ENCODE data around the gene RNF212.
"Not testable (repeated sequence)": the region's sequence is repeated elsewhere in the genome, so short reads cannot be mapped to it uniquely, and the experiment has no call there.

The RNF212 gene

DNA sequence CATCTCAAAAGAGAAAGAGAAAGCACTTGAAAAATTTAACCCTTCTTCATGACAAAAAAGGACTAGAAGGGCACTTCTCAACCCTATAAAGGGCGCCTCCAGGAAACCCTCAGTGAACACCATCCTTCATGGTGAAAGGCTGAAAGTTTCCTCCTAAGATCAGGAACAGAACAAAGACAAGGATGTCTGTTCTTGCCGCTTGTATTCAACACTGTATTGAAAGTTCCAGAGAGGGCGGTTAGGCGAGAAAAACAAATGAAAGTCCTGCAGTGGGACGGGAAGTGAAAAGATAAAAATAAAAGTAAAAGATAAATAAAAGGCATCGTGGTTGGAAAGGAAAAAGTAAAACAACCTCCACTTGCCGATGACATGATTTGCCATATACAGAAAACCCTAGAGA lies 50.9 kb downstream of the RNF212 start:
- no peak for DNase-seq

- DNase-seq: no peak
Observed at GRCh38 chr4:1061760-1062159, 51.6 kb downstream of the RNF212 start.

DNA sequence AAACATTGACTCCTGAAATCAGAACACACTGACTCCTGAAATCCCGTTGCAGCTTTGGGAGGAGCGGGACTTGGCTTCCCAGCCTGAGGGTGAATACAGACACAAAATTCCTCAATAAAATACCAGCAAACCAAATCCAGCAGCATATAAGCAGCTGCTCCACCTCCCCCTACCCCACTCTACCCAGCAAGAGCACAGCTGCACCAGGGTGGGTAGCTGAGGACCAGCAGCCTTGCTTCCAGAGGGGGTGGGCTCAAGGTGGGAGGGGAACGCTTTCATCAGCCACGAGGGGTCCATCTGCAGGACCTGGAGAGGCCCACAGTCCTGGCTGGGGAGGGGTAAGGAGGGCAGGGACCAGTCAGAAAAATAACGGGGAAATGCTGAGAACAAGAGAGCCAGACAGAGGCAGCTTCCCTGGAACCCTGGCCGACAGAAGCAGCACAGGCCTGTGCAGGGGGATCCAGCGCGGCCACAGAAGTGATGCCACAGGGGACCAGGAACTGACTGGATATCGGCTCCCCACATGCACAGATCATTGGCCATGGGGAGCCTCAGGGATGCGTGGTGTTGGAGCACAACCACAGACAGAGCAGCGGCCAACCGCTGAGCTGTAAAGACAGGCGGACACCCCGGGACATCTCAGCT lies 52.2 kb downstream of the RNF212 start:
- no peak for DNase-seq

DNA sequence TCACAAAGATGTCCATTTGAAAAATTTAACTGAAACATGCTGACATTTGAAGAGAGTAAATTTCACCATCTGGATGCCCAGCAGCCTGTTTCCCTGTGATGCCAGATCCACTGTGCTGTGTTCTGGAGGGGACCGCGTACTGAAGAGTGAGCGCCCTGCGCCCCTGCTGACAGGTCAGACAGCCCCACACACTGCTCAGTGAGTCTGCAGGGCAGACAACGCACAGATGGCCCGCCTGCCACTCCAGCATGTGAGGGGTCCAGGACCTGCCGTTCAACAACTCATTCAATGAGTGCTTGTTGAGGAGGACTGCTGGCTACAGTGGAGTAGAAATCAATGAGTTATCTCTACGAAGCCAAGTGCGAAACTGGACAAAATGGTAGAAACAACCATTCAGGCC lies 52.7 kb downstream of the RNF212 start:
- no peak for DNase-seq

DNA sequence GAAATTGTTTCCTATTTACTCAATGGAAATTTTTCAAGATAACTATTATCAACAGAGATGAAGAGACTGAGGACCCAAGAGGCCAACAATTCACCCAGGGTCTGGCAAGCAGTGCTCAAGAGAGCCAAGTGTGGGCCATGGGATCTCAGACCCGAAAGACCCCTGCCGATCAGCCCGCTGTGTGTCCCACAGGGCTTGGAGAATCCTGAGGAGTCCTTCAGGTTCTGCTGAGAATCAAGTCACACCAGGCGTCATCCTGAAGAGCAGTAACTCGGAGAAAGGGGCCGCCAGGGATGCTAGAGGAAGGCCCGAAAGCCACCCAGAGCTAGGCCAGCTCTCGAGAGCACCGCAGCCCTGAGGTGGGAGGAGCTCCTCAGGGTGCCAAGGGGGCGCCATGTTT lies 53.2 kb downstream of the RNF212 start:
- no peak for DNase-seq

DNA sequence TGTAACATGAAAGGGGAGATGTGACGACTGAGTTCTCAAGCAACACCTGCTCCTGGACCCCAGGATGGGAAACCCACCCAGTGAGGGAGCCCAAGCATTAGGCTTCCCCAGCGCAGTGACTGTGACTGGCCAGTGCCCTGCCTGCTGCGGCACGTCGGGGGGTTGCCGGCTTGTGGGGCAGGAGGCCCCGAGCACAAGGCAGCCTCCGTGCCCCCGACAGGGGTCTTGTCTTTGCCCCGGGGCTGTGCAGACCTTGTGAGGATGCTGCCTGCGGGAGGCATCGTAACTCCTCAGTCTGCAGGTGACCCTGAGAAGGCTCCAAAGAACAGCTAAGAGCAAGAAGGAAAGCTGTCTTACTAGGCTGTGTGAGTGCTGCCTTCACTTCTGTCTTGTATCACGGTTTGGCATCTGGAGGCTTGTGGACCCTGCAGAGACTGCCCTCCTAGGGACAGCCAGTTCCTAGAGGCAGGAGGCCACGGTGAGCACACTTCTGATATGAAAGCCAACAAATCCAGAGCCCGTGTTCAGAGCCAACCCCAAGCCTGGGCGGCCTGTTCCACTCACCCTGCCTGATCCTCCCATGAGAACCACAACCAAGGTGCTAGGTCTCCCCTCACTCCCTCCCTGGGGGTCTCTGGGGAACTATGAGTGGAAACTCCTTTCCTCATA lies 54.2 kb downstream of the RNF212 start:
- DNase-seq: no peak

DNA sequence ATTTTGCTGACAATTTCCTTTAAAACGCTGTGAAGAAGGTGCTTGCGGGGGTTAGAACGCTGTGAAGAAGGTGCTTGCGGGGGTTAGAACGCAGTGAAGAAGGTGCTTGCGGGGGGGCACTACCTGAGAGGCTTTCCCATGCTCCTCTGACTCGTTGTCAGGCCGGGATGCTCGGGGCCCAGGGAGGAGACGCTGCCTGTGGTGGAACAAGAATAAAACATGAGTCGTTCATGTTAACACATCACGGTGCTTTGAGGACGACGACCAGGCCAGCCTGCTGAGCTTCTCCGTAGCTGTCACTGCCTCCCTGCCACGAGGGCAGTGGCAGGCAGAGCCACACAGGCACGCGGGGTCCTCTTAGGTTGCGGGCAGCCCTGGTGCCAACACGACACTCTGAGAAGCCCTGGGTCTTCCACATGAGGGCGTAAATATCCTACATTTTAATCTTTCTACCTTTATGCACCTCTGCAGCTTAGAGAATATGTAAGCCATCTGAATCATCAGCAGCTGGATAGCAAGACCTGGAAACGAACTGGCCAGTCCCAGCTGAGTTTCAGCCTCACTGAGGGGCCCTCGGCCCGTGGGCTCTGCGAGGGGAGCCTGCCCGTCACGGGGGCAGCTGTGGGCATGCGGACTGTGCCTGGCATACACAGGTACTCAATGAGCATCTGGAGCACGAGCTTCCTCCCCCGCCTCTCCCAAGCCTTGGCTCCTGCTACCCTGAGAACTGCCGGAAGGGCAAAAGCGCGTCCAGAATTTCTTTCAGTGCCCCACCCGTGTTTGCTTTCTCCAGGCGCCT lies 55.0 kb downstream of the RNF212 start:
- no peak for DNase-seq

GRCh38 chr4:1057403-1057745 lies 56.0 kb downstream of the RNF212 start:
- no peak for DNase-seq

DNA sequence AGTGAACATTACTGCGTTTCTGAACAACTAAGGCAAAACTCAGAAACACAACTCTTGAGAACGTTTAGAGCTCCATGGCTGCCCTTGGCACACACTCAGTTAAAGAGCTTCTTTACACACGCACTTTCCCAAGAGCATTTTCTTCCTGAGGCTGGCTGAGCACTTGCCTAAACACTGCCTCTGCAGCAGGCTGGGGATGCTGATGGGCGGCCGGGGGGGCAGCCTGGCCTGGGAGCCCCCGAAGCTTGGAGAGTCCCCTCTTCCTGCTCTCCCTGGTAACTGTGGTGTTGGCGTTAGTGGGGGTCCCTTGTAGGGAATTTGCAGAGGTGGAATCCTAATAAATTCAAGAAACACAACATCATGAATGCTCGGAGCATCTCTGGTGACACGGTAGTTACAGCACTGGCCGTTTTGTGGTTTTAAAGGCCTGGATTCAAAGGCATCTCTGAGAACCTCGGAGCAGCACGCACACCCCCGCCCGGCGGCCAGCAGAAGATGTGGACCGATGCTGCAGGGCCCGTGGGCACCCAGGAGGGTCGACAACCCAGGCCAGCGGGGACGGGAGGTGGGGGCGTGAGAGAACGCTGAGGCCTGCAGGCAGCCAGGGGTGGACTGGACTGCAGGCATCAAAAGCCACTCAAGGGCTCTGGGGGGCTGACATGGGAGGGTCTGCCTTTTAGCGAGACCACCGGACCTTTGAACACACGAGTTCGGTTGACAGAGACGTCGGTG lies 56.5 kb downstream of the RNF212 start:
- DNase-seq: no peak

DNA sequence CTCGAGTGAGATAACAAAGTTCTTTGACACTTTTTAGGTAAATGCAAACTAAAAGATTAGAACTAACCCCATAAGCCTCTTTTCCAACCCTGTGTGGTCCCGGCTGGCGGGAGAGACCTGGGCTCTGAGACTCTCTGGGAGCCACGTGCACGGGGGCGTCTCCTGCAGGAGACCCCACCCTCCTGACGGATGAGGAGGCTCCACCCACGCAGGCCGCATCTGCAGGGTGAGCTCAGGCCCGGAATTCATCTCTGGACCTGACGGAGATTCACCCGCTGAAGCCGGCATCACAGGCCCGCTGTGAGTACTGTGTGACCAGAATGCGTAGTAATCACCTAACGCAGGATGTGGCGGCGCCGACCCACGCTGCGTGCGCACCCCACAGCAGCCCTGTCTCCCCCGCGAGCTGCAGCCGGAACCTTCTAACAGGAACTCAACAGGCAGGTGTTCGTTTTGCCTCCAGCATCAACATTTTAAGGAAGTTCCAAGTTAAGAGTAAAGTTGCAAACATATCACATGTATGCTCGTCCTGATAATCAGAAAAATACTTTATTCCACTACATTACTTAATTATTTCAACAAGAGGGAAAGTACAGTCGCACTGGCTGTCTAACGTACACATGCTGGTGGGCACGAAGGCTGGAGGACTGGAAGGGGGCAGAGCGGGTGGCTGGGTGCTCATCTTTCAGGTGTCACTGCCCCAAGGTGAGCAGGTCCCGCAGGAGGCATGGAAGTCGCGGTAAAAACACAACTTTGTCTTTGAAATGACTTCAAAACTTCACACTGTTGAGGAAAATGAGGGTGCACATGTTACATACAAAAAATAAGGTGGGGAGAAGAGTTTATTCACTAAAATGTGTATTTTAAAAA lies 57.4 kb downstream of the RNF212 start:
- no peak for DNase-seq

GRCh38 chr4:1055243-1055701 lies 58.1 kb downstream of the RNF212 start:
- DNase-seq: not testable (repeated sequence)

GRCh38 chr4:1054696-1055242 lies 58.6 kb downstream of the RNF212 start:
- not testable (repeated sequence) for DNase-seq

GRCh38 chr4:1053891-1054290 lies 59.5 kb downstream of the RNF212 start:
- not testable (repeated sequence) for DNase-seq

DNA sequence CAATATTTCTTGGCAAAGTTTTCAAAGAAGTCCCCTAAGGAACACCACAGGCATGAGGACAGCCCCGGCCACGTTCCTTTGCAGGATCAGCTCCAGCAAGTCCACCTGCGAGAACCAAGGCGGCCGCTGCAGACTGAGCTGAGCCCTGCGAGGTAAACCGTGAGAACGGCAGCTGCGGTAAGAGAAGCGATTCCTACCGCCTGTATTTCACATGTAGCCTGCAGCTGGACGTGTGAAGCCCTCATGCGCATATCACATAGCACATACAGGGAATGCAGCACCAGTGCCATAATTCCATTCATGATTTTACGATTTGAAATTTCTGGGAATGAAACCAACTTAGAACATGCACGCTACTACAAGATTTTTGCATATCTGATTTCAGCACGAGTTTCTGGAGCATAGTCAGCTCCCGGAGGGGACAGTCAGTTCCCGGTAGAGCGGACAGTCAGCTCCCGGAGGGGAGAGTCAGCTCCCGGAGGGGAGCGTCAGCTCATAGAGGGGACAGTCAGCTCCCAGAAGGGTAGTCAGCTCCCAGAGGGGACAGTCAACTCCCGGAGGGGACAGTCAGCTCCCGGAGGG lies 60.2 kb downstream of the RNF212 start:
- DNase-seq: no peak

DNA sequence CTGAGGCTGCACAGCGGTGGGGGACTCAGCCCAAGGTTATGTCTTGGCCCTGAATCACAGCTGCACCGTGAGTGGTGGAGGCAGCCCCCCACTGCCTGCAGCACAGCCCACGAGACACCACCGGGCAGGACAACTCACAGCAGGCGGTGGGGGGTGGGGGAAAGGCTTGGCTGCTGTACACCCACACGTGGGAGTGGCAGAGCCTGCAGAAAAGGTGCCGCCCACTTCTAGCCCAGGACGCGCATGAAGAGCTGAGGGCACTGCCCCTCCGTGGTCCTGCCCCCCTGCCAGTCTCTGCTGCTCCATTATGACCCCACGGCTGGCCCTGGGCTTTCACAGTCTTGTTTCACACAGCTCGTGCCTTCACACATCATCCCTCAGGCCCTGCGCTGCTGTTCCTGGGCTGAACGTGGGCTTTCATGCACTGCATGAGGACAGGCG lies 61.1 kb downstream of the RNF212 start:
- no peak for DNase-seq

DNA sequence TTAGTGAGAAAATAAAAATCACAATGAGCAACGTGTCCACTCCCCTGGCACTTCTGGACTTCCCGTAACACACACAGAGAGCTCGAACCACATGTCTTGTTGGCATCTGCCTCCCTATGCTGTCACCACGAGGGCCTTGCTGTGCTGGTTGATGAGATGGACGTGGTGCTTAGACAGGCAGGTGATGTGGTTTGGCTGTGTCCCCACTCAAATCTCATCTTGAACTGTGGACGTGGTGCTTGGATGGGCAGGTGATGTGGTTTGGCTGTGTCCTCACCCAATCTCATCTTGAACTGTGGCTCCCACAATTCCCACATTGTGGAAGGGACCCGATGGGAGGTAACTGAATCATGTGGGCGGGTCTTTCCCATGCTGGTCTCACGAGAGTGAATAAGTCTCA lies 61.9 kb downstream of the RNF212 start:
- DNase-seq: no peak

GRCh38 chr4:1050486-1051213 lies 62.7 kb downstream of the RNF212 start:
- peak in 7 of 14 donors; percentile 24 to 74 (median 48) for DNase-seq

GRCh38 chr4:1049591-1049905 lies 63.8 kb downstream of the RNF212 start:
- no peak for DNase-seq

GRCh38 chr4:1048773-1049590 lies 64.4 kb downstream of the RNF212 start:
- no peak for DNase-seq

Data from C1 segment of cervical spinal cord (tissue), 14 donors.